H9 (cell line): ENCODE measurements around the gene SRA1. TPM values are rescaled to one million over a fixed set of nuclear protein-coding genes. Genes with fewer than 3 reads are reported as not detected.

Experiments used
- DNase-seq: peaks from one replicate; pipeline ENCODE4 v3.0.0-alpha.2; 2017
- H2AFZ ChIP-seq: one replicate; pipeline ENCODE4 v1.6.1; 2013; ENCODE audit warnings: mild to moderate bottlenecking, low read length, control low read depth, moderate library complexity
- H2AK5ac ChIP-seq: 2 replicates; pipeline ENCODE4 v1.6.1; 2013; ENCODE audit warnings: low read length, control low read depth, mixed read lengths; ENCODE audit not compliant: insufficient read length
- H2BK120ac ChIP-seq: one replicate; pipeline ENCODE4 v1.6.1; 2013; ENCODE audit warnings: low read depth, mild to moderate bottlenecking, low read length, control low read depth, inconsistent platforms; ENCODE audit not compliant: poor library complexity, severe bottlenecking
- H2BK12ac ChIP-seq: 2 replicates; pipeline ENCODE4 v1.6.1; 2013; ENCODE audit warnings: low read length, control low read depth, mixed read lengths, low read depth; ENCODE audit not compliant: insufficient read length
- H2BK15ac ChIP-seq: 2 replicates; pipeline ENCODE4 v1.6.1; 2013; ENCODE audit warnings: low read depth, low read length, control low read depth
- H2BK20ac ChIP-seq: one replicate; pipeline ENCODE4 v1.6.1; 2013; ENCODE audit warnings: low read depth, mild to moderate bottlenecking, low read length, control low read depth, inconsistent platforms; ENCODE audit not compliant: poor library complexity, severe bottlenecking
- H2BK5ac ChIP-seq: 2 replicates; pipeline ENCODE4 v1.6.1; 2013; ENCODE audit warnings: low read length, control low read depth, mixed read lengths; ENCODE audit not compliant: insufficient read length
- H3K14ac ChIP-seq: 2 replicates; pipeline ENCODE4 v1.6.1; 2013; ENCODE audit warnings: low read length, control low read depth; ENCODE audit not compliant: insufficient read depth
- H3K18ac ChIP-seq: 2 replicates; pipeline ENCODE4 v1.6.1; 2013; ENCODE audit warnings: low read depth, mild to moderate bottlenecking, mixed read lengths, low read length, control low read depth; ENCODE audit not compliant: insufficient read length
- H3K23ac ChIP-seq: 2 replicates; pipeline ENCODE4 v1.6.1; 2013; ENCODE audit warnings: low read length, control low read depth, mixed read lengths, low read depth; ENCODE audit not compliant: insufficient read length
- H3K23me2 ChIP-seq: 2 replicates; pipeline ENCODE4 v1.6.1; 2013; ENCODE audit warnings: low read depth, mild to moderate bottlenecking, mixed read lengths, low read length, control low read depth; ENCODE audit not compliant: insufficient read length, poor library complexity, severe bottlenecking
- H3K27ac ChIP-seq: 2 replicates; pipeline ENCODE4 v1.5.1; 2013; ENCODE audit warnings: low read length, control low read depth, mixed read lengths, low read depth; ENCODE audit not compliant: insufficient read length
- H3K27me3 ChIP-seq: 2 replicates; pipeline ENCODE4 v1.6.1; 2013; ENCODE audit warnings: low read length, control low read depth, inconsistent platforms; ENCODE audit not compliant: insufficient read depth
- H3K4ac ChIP-seq: 2 replicates; pipeline ENCODE4 v1.6.1; 2013; ENCODE audit warnings: low read depth, mild to moderate bottlenecking, control low read depth, inconsistent platforms, low read length, moderate library complexity
- H3K4me1 ChIP-seq: 2 replicates; pipeline ENCODE4 v1.6.1; 2013; ENCODE audit warnings: low read length, control low read depth, inconsistent platforms; ENCODE audit not compliant: insufficient read depth
- H3K4me2 ChIP-seq: 2 replicates; pipeline ENCODE4 v1.6.1; 2013; ENCODE audit warnings: low read length, control low read depth, mixed read lengths; ENCODE audit not compliant: insufficient read length, insufficient read depth
- H3K56ac ChIP-seq: 2 replicates; pipeline ENCODE4 v1.6.1; 2013; ENCODE audit warnings: low read depth, mild to moderate bottlenecking, mixed read lengths, low read length, control low read depth; ENCODE audit not compliant: insufficient read length
- H3K79me1 ChIP-seq: 2 replicates; pipeline ENCODE4 v1.6.1; 2013; ENCODE audit warnings: low read depth, mild to moderate bottlenecking, moderate library complexity, low read length, control low read depth, inconsistent platforms; ENCODE audit not compliant: insufficient read depth, poor library complexity, severe bottlenecking
- H3K79me2 ChIP-seq: 2 replicates; pipeline ENCODE4 v1.6.1; 2013; ENCODE audit warnings: low read length, control low read depth, inconsistent platforms; ENCODE audit not compliant: insufficient read depth
- H3K9ac ChIP-seq: 2 replicates; pipeline ENCODE4 v1.6.1; 2013; ENCODE audit warnings: low read length, control low read depth, mixed read lengths; ENCODE audit not compliant: insufficient read length; ENCODE audit errors: extremely low read depth
- H3K9me3 ChIP-seq: one replicate; pipeline ENCODE4 v1.6.1; 2013; ENCODE audit warnings: low read depth, low read length, inconsistent platforms; ENCODE audit not compliant: control insufficient read depth
- H3T11ph ChIP-seq: one replicate; pipeline ENCODE4 v1.6.1; 2013; ENCODE audit warnings: mild to moderate bottlenecking, low read length, control low read depth, inconsistent platforms
- H4K20me1 ChIP-seq: one replicate; pipeline ENCODE4 v1.6.1; 2013; ENCODE audit not compliant: control insufficient read depth, insufficient read length, insufficient read depth
- H4K5ac ChIP-seq: 2 replicates; pipeline ENCODE4 v1.6.1; 2013; ENCODE audit warnings: low read depth, mild to moderate bottlenecking, mixed read lengths, low read length, control low read depth; ENCODE audit not compliant: insufficient read length
- H4K8ac ChIP-seq: replicated peaks from 2 replicates; pipeline ENCODE4 v1.6.1; 2013; ENCODE audit warnings: low read length, control low read depth, mixed read lengths, low read depth; ENCODE audit not compliant: insufficient read length
- H4K91ac ChIP-seq: 2 replicates; pipeline ENCODE4 v1.6.1; 2013; ENCODE audit warnings: low read depth, mild to moderate bottlenecking, moderate library complexity, mixed read lengths, low read length, control low read depth; ENCODE audit not compliant: insufficient read length
- H3K27ac Mint-ChIP-seq, 3 experiments: 2 replicates in 2 of 3; 3 replicates in 1 of 3; pipeline ENCODE4 v1.8.0; 2020 to 2021; ENCODE audit warnings: mixed read lengths in 3 of 3, mild to moderate bottlenecking in 1 of 3, moderate library complexity in 1 of 3
- H3K27me3 Mint-ChIP-seq: 2 replicates; pipeline ENCODE4 v1.8.0; 2021; ENCODE audit warnings: low read depth, mild to moderate bottlenecking, moderate library complexity, mixed read lengths
- H3K36me3 Mint-ChIP-seq, 3 experiments: 2 replicates in 2 of 3; 3 replicates in 1 of 3; pipeline ENCODE4 v1.8.0; 2020 to 2021; ENCODE audit warnings: low read depth in 3 of 3, mixed read lengths in 3 of 3; ENCODE audit not compliant: insufficient read depth in 1 of 3
- H3K4me1 Mint-ChIP-seq, 2 experiments: 2 replicates each; pipeline ENCODE4 v1.8.0; 2020; ENCODE audit warnings: mixed read lengths in 2 of 2
- H3K4me3 Mint-ChIP-seq, 2 experiments: 2 replicates in 1 of 2; 3 replicates in 1 of 2; pipeline ENCODE4 v1.8.0; 2020 to 2021; ENCODE audit warnings: mild to moderate bottlenecking in 2 of 2, mixed read lengths in 2 of 2, moderate library complexity in 1 of 2
- H3K9me3 Mint-ChIP-seq, 2 experiments: 2 replicates in 1 of 2; 3 replicates in 1 of 2; pipeline ENCODE4 v1.8.0; 2020; ENCODE audit warnings: mild to moderate bottlenecking in 2 of 2, mixed read lengths in 2 of 2, moderate library complexity in 1 of 2
- WGBS: extraction: QIAGEN DNeasy Blood & Tissue Kit; methylation state at CpG from one replicate; pipeline ENCODE4 v1.1.7; 2013; ENCODE audit warnings: missing lambda C conversion rate, low lambda C conversion rate, mixed read lengths; ENCODE audit not compliant: insufficient read length; ENCODE audit errors: extremely low coverage; 5-methylcytosine and 5-hydroxymethylcytosine counted together
- total RNA-seq: library from RNA; stranded (reverse); gene quantifications from 2 replicates; pipeline ENCODE4 v1.2.1, GENCODE V29; 2021
- TF ChIP-seq, protein P1 (sequence below): fragments of 200-600 bp; sonication (generic); conservative IDR thresholded peaks from 3 replicates; pipeline ENCODE4 v1.8.0; 2021; ENCODE audit warnings: antibody characterized with exemption, mild to moderate bottlenecking

Gene SRA1
- total RNA-seq, 1 experiment from 2014 or later, result 49.3 TPM

GRCh38 chr5:140544986-140545385 lies 12.3 kb downstream of the SRA1 start:
- Histone ChIP-seq H3K79me2 (no peaks in the 10 kb centered on the region), H3K4me1 (0 out of 2 replicates have a peak, but pooled peaks cover 7% of the 10 kb centered on the region), H2BK15ac (no peak overlapping the region), H4K91ac (no peak overlapping the region), H3K14ac (no peak overlapping the region), H3K27ac (no peak overlapping the region), H2BK20ac (no peak overlapping the region), H3K4ac (no peak overlapping the region), H3K23me2 (peaks cover 7% of the 10 kb centered on the region), H3K27me3 (no peaks in the 10 kb centered on the region), H3K9ac (no peak overlapping the region), H2AFZ (no peak overlapping the region), H3K79me1 (no peaks in the 10 kb centered on the region), H4K8ac (no peak overlapping the region), H2BK12ac (no peak overlapping the region), H3T11ph (no peak overlapping the region), H2BK5ac (no peak overlapping the region), H3K18ac (no peak overlapping the region), H4K5ac (no peak overlapping the region), H3K4me2 (no peak overlapping the region), H3K9me3 (no peaks in the 10 kb centered on the region), H4K20me1 (no peaks in the 10 kb centered on the region), H3K23ac (no peak overlapping the region), H3K56ac (no peak overlapping the region), H2AK5ac (no peak overlapping the region), H2BK120ac (no peak overlapping the region)
- Mint-ChIP-seq H3K27ac (no peak overlapping the region), H3K27me3 (no peaks in the 10 kb centered on the region), H3K9me3 (no peaks in the 10 kb centered on the region), H3K36me3 (peaks cover 19 to 60% (median 43%) of the 10 kb centered on the region in 3 experiments; a peak in 6 of 7 replicates), H3K4me1 (peaks cover 23 to 26% of the 10 kb centered on the region in 2 experiments), H3K4me3 (no peak overlapping the region)
- DNase-seq, result no peak
- TF ChIP-seq, protein P1, sequence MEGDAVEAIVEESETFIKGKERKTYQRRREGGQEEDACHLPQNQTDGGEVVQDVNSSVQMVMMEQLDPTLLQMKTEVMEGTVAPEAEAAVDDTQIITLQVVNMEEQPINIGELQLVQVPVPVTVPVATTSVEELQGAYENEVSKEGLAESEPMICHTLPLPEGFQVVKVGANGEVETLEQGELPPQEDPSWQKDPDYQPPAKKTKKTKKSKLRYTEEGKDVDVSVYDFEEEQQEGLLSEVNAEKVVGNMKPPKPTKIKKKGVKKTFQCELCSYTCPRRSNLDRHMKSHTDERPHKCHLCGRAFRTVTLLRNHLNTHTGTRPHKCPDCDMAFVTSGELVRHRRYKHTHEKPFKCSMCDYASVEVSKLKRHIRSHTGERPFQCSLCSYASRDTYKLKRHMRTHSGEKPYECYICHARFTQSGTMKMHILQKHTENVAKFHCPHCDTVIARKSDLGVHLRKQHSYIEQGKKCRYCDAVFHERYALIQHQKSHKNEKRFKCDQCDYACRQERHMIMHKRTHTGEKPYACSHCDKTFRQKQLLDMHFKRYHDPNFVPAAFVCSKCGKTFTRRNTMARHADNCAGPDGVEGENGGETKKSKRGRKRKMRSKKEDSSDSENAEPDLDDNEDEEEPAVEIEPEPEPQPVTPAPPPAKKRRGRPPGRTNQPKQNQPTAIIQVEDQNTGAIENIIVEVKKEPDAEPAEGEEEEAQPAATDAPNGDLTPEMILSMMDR, result no peak
- WGBS, result no CpG with 5 or more reads among the region's 7 CpGs
